Body of pancreas (tissue), 4 donors: ENCODE data around the gene HDAC11. TPM values are rescaled to one million over a fixed set of nuclear protein-coding genes. Genes with fewer than 3 reads are reported as not detected.

Source experiments
- ATAC-seq: fragments of 150-250 bp; one replicate; pipeline ENCODE4 v1.9.1; 2016
- DNase-seq, 4 donors: peaks; one replicate each; pipeline ENCODE4 v3.0.0-alpha.2; 2019
- H3K27ac ChIP-seq, 4 donors: fragments of 200-600 bp; sonication (generic); 1 replicate in 3 of 4; 2 replicates in 1 of 4; pipeline versions ENCODE4 v1.5.1 to v1.6.1; 2016 to 2019; ENCODE audit warnings: mild to moderate bottlenecking in 1 of 4, mixed read lengths in 1 of 4, moderate library complexity in 1 of 4
- H3K27me3 ChIP-seq, 2 donors: fragments of 200-600 bp; sonication (generic); one replicate each; pipeline ENCODE4 v1.6.0; 2016; ENCODE audit warnings: mild to moderate bottlenecking in 1 of 2
- H3K36me3 ChIP-seq, 2 donors: fragments of 200-600 bp; sonication (generic); replicated peaks in 1 of 2; 2 replicates each; pipeline ENCODE4 v1.5.1; 2016; ENCODE audit warnings: low read depth in 2 of 2; ENCODE audit not compliant: insufficient read depth in 1 of 2
- H3K4me1 ChIP-seq: fragments of 200-600 bp; sonication (generic); one replicate; pipeline ENCODE4 v1.6.0; 2016
- H3K4me3 ChIP-seq, 2 donors: fragments of 200-600 bp; sonication (generic); 1 replicate in 1 of 2; 2 replicates in 1 of 2; pipeline ENCODE4 v1.5.1; 2016 to 2019
- H3K9me3 ChIP-seq, 3 donors: fragments of 200-600 bp; sonication (generic); 1 replicate in 2 of 3; 2 replicates in 1 of 3; pipeline ENCODE4 v1.5.1; 2016
- CTCF ChIP-seq, 7 experiments: fragments of 450-650 bp in 4 of 7; fragments of 200-600 bp in 3 of 7; sonication (generic) in 3 of 7; IDR thresholded peaks; one replicate each; pipeline ENCODE4 v1.5.1; 2016 to 2019; ENCODE audit warnings: antibody characterized with exemption in 7 of 7
- POLR2A ChIP-seq, 3 donors: fragments of 450-650 bp; IDR thresholded peaks; one replicate each; pipeline ENCODE4 v1.6.1; 2016; ENCODE audit warnings: antibody characterized with exemption in 3 of 3, mild to moderate bottlenecking in 2 of 3
- WGBS, 2 donors: methylation state at CpG; one replicate each; pipeline ENCODE4 v1.1.5; 2017; 5-methylcytosine and 5-hydroxymethylcytosine counted together
- intact Hi-C: fragments of 100-400 bp; cut with DNase I; formaldehyde crosslinking; loops from one replicate; pipeline ENCODE4 v1.15.1; 2023
- small RNA-seq: library from RNA; depleted of rRNA; stranded (forward); fragments of <200 nt; gene quantifications from one replicate; pipeline ENCODE3, GENCODE V24; 2016
- total RNA-seq, 2 donors: library from RNA; depleted of rRNA; stranded (reverse); fragments of >200 nt; gene quantifications; one replicate each; pipeline ENCODE4 v1.1.0, GENCODE V29; 2016

The HDAC11 gene
- total RNA-seq, 2 donors from 2014 or later: 13.8 to 45.4 TPM

GRCh38 chr3:13550791-13551360 lies 70.8 kb downstream of the HDAC11 start:
- H3K4me1 ChIP-seq: peaks cover 5% of the 10 kb centered on the region
- no peak overlapping the region for H3K27ac ChIP-seq
- H3K4me3 ChIP-seq: no peak overlapping the region
- DNase-seq (no peak), ATAC-seq (no peak)
- TF ChIP-seq CTCF (IDR thresholded peaks at IDR 0.05): no peak
- H3K36me3 ChIP-seq: no peaks in the 10 kb centered on the region
- intact Hi-C loops: no loop called here
- WGBS, 2 donors: 80 to 87% methylated on average over 11 to 13 of the region's 13 CpGs
- H3K27me3 ChIP-seq: peaks cover 0 to 9% of the 10 kb centered on the region in 2 donors
- no peaks in the 10 kb centered on the region for H3K9me3 ChIP-seq

- Histone ChIP-seq H3K9me3 (no peaks in the 10 kb centered on the region), H3K4me3 (no peak overlapping the region), H3K27me3 (peaks cover 0 to 8% of the 10 kb centered on the region in 2 donors), H3K4me1 (peaks cover 5% of the 10 kb centered on the region), H3K27ac (no peak overlapping the region), H3K36me3 (no peaks in the 10 kb centered on the region)
- intact Hi-C loops: no loop called here
- DNase-seq (no peak), ATAC-seq (no peak)
- 46 to 50% methylated on average over 24 to 28 of the region's 28 CpGs for WGBS, 2 donors
- no peak for TF ChIP-seq POLR2A (IDR thresholded peaks at IDR 0.05)
- no peak for TF ChIP-seq CTCF (IDR thresholded peaks at IDR 0.05)
Measured at GRCh38 chr3:13552857-13553652, 72.9 kb downstream of the HDAC11 start.

GRCh38 chr3:13553686-13554085 lies 73.6 kb downstream of the HDAC11 start:
- Histone ChIP-seq H3K27me3 (peaks cover 0 to 2% of the 10 kb centered on the region in 2 donors), H3K9me3 (no peaks in the 10 kb centered on the region), H3K27ac (no peak overlapping the region), H3K4me3 (no peak overlapping the region), H3K36me3 (no peaks in the 10 kb centered on the region), H3K4me1 (peaks cover 1% of the 10 kb centered on the region)
- intact Hi-C loops: no loop called here
- no peak for ATAC-seq
- 52 to 66% methylated on average over 5 to 12 of the region's 12 CpGs for WGBS, 2 donors
- TF ChIP-seq CTCF (IDR thresholded peaks at IDR 0.05) (no peak), POLR2A (IDR thresholded peaks at IDR 0.05) (no peak)
- no peak for DNase-seq

GRCh38 chr3:13555753-13556152 lies 75.6 kb downstream of the HDAC11 start:
- no peak for TF ChIP-seq CTCF (IDR thresholded peaks at IDR 0.05)
- TF ChIP-seq POLR2A (IDR thresholded peaks at IDR 0.05): no peak
- whole genome bisulfite sequencing, 2 donors: 69 to 80% methylated on average over 11 of the region's 11 CpGs

More at GRCh38 chr3:13555753-13556152, 75.6 kb downstream of the HDAC11 start:
- H3K4me1 ChIP-seq: no peaks in the 10 kb centered on the region
- intact Hi-C loops: no loop called here
- no peak overlapping the region for H3K4me3 ChIP-seq
- DNase-seq: no peak
- H3K27ac ChIP-seq: no peak overlapping the region
- no peaks in the 10 kb centered on the region for H3K27me3 ChIP-seq
- H3K36me3 ChIP-seq: no peaks in the 10 kb centered on the region
- no peaks in the 10 kb centered on the region for H3K9me3 ChIP-seq
- ATAC-seq: no peak

Small RNA genes lying within 50 kb of the gene (small RNA-seq; reads per million reads assigned to genes)
- gene AC027124.2: not detected

Other genes starting within 250 kb of the HDAC11 start
- gene NUP210, start 60.0 kb upstream of the HDAC11 start, total RNA-seq: 10 to 100 TPM; 16.3 to 19.1 TPM
- gene FBLN2, start 68.8 kb downstream of the HDAC11 start, total RNA-seq: 10 to 100 TPM; 18.9 to 54.7 TPM